Activated CD8-positive, alpha-beta T cell treated with anti-CD3 and anti-CD28 coated beads for 36 hours (primary cell): ENCODE measurements around the gene CLIP2. TPM values are rescaled to one million over a fixed set of nuclear protein-coding genes. Genes with fewer than 3 reads are reported as not detected.
"Not testable (repeated sequence)": the region's sequence is repeated elsewhere in the genome, so short reads cannot be mapped to it uniquely, and the experiment has no call there.

Experiments
- ATAC-seq: fragments of 200-7000 bp; cut with Tn5 transposase; one replicate; pipeline ENCODE4 v1.10.0; 2021; ENCODE audit warnings: mild to moderate bottlenecking, moderate library complexity
- CTCF ChIA-PET: fragments of 350-600 bp; sonication (Branson Sonifier 250); formaldehyde crosslinking; loops from one replicate; lab custom pipeline; 2021; ENCODE audit warnings: antibody characterized with exemption; lab: Charles Lee
- POLR2A ChIA-PET: fragments of 350-600 bp; sonication (Branson Sonifier 250); formaldehyde crosslinking; loops from one replicate; lab custom pipeline; 2021; ENCODE audit warnings: antibody characterized with exemption; lab: Charles Lee
- DNase-seq: peaks from one replicate; pipeline ENCODE4 v3.0.0-alpha.2; 2020
- H3K27ac Mint-ChIP-seq: one replicate; pipeline ENCODE4 v1.8.0; 2021; ENCODE audit warnings: mild to moderate bottlenecking, mixed read lengths
- H3K27me3 Mint-ChIP-seq: one replicate; pipeline ENCODE4 v1.8.0; 2021; ENCODE audit warnings: mixed read lengths
- H3K36me3 Mint-ChIP-seq: one replicate; pipeline ENCODE4 v1.8.0; 2021; ENCODE audit warnings: low read depth, mixed read lengths
- H3K4me1 Mint-ChIP-seq: one replicate; pipeline ENCODE4 v1.8.0; 2021; ENCODE audit warnings: low read depth, mixed read lengths
- H3K4me3 Mint-ChIP-seq: one replicate; pipeline ENCODE4 v1.8.0; 2021; ENCODE audit warnings: mild to moderate bottlenecking, moderate library complexity, mixed read lengths
- H3K9me3 Mint-ChIP-seq: one replicate; pipeline ENCODE4 v1.8.0; 2021; ENCODE audit warnings: mixed read lengths
- CTCF ChIP-seq: fragments of 200-600 bp; IDR thresholded peaks from one replicate; pipeline ENCODE4 v1.8.0; 2022; ENCODE audit warnings: antibody characterized with exemption, mild to moderate bottlenecking
- intact Hi-C: fragments of 100-400 bp; cut with micrococcal nuclease; formaldehyde crosslinking; loops from one replicate; pipeline ENCODE4 v1.10.0; 2022
- total RNA-seq, 2 experiments: library from RNA; stranded (reverse); gene quantifications; one replicate each; pipeline ENCODE4 v1.2.3, GENCODE V29; 2021

The CLIP2 gene
- total RNA-seq, 2 experiments from 2014 or later: 1.3 to 1.4 TPM

GRCh38 chr7:74254858-74255379 lies 34.3 kb upstream of the CLIP2 start:
- DNase-seq: peak; percentile 20
- POLR2A ChIA-PET: interaction anchor here (0.9 kb wide), 1 partner anchor 9 kb away, joined by 3 read pairs; no protein-coding TSS in a partner anchor
- intact Hi-C loops: no loop called here
- H3K4me1 Mint-ChIP-seq: peaks cover 14% of the 10 kb centered on the region
- peaks cover 22% of the 10 kb centered on the region for H3K36me3 Mint-ChIP-seq
- CTCF ChIA-PET: no interaction called here
- no peak for ATAC-seq
- H3K27ac Mint-ChIP-seq: peak overlapping the region; percentile 95
- H3K9me3 Mint-ChIP-seq: no peaks in the 10 kb centered on the region
- TF ChIP-seq CTCF: no peak
- peak overlapping the region; percentile 97 for H3K4me3 Mint-ChIP-seq
- H3K27me3 Mint-ChIP-seq: no peaks in the 10 kb centered on the region

GRCh38 chr7:74255461-74255860 lies 33.7 kb upstream of the CLIP2 start:
- POLR2A ChIA-PET, H3K9me3 Mint-ChIP-seq, DNase-seq, ATAC-seq, H3K27me3 Mint-ChIP-seq, intact Hi-C loops: not testable (repeated sequence)
- Mint-ChIP-seq H3K27ac (peak overlapping the region; percentile 34), H3K4me1 (peaks cover 14% of the 10 kb centered on the region), H3K36me3 (peaks cover 18% of the 10 kb centered on the region), H3K4me3 (peak overlapping the region; percentile 97)
- CTCF ChIA-PET: interaction anchor here (1.5 to 2.3 kb wide), 2 partner anchors 20 to 145 kb away, joined by 4 to 6 read pairs; no protein-coding TSS in a partner anchor

- CTCF ChIA-PET: interaction anchor here (1.2 to 2.3 kb wide), 3 partner anchors 19 to 144 kb away, joined by 3 to 6 read pairs (median 4); no protein-coding TSS in a partner anchor
- H3K36me3 Mint-ChIP-seq: peaks cover 11% of the 10 kb centered on the region
- peaks cover 11% of the 10 kb centered on the region for H3K4me1 Mint-ChIP-seq
- H3K27ac Mint-ChIP-seq: peak overlapping the region; percentile 5
- intact Hi-C loops: no loop called here
- DNase-seq: no peak
- ATAC-seq: no peak
- H3K9me3 Mint-ChIP-seq: no peaks in the 10 kb centered on the region
- H3K4me3 Mint-ChIP-seq: peak overlapping the region; percentile 9
- no peak for TF ChIP-seq CTCF
- no peaks in the 10 kb centered on the region for H3K27me3 Mint-ChIP-seq
- POLR2A ChIA-PET: no interaction called here
These were observed 32.5 kb upstream of the CLIP2 start for GRCh38 chr7:74256491-74257408.

- Mint-ChIP-seq H3K36me3 (peaks cover 2% of the 10 kb centered on the region), H3K27ac (no peak overlapping the region), H3K4me3 (no peak overlapping the region), H3K4me1 (peaks cover 5% of the 10 kb centered on the region), H3K9me3 (no peaks in the 10 kb centered on the region), H3K27me3 (no peaks in the 10 kb centered on the region)
- intact Hi-C loops: no loop called here
- DNase-seq (no peak), ATAC-seq (no peak)
- CTCF ChIA-PET: no interaction called here
- TF ChIP-seq CTCF: no peak
- POLR2A ChIA-PET: no interaction called here
These were observed 30.6 kb upstream of the CLIP2 start for GRCh38 chr7:74258639-74259038.

- TF ChIP-seq CTCF: no peak
- no peaks in the 10 kb centered on the region for H3K9me3 Mint-ChIP-seq
- no peak for ATAC-seq
- intact Hi-C loops: no loop called here
- H3K4me3 Mint-ChIP-seq: no peak overlapping the region
- no peaks in the 10 kb centered on the region for H3K4me1 Mint-ChIP-seq
- no peaks in the 10 kb centered on the region for H3K36me3 Mint-ChIP-seq
- peaks cover 2% of the 10 kb centered on the region for H3K27me3 Mint-ChIP-seq
- CTCF ChIA-PET: interaction anchor here (2.1 kb wide), 1 partner anchor 138 kb away, joined by 8 read pairs; no protein-coding TSS in a partner anchor
- POLR2A ChIA-PET: no interaction called here
- no peak overlapping the region for H3K27ac Mint-ChIP-seq
- no peak for DNase-seq
These were observed 26.4 kb upstream of the CLIP2 start for GRCh38 chr7:74262639-74263398.
